Frontal cortex (tissue), 4 donors: Measurements from ENCODE around the gene ODC1. TPM values are rescaled to one million over a fixed set of nuclear protein-coding genes. Genes with fewer than 3 reads are reported as not detected.

ENCODE experiments used
- DNase-seq, 2 donors: peaks; one replicate each; pipeline ENCODE4 v3.0.0; 2012; ENCODE audit warnings: low spot score in 2 of 2
- FAIRE-seq: peaks from 2 replicates; lab custom pipeline; 2012; peaks lifted over from hg19 to GRCh38; lab: Jason Lieb, UNC
- total RNA-seq: library from RNA; depleted of rRNA; stranded (reverse); fragments of >200 nt; gene quantifications from one replicate; pipeline ENCODE4 v1.2.3, GENCODE V29; 2014
- donor health status: control.
- donor health status: control.
- donor health status: control.

Gene ODC1
- total RNA-seq, 1 donor from 2014 or later = 143 TPM

DNA sequence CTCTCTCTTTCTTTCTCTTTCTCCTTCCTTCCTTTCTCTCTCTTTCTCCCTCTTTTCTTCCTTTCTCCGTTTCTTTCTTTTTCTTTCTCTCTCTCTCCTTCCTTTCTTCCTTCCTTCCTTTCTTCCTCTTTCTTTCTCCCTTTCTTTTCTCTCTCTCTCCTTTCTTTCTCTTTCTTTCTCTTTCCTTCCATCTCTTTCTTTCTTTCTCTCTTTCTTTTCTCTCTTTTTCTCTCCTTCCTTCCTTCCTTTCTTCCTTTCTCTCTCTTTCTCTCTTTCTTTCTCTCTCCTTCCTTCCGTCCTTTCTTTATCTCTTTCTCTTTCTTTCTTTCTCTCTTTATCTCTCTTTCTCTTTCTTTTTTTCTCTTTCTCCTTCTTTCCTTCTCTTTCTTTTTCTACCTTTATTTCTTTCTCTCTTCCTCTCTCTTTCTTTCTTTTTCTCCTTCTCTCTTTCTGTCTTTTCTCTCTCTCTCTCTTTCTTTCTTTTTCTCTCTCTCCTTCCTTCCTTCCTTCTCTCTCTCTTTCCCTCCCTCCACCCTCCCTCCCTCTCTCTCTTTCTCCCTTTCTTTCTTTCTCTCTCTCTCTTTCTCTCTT, 32.3 kb upstream of the ODC1 start:
- DNase-seq = no peak
- no peak for FAIRE-seq

GRCh38 chr2:10478916-10479315, 30.8 kb upstream of the ODC1 start:
- DNase-seq (no peak), FAIRE-seq (no peak)

GRCh38 chr2:10478298-10478625, 30.1 kb upstream of the ODC1 start:
- FAIRE-seq (no peak), DNase-seq (no peak)

DNA sequence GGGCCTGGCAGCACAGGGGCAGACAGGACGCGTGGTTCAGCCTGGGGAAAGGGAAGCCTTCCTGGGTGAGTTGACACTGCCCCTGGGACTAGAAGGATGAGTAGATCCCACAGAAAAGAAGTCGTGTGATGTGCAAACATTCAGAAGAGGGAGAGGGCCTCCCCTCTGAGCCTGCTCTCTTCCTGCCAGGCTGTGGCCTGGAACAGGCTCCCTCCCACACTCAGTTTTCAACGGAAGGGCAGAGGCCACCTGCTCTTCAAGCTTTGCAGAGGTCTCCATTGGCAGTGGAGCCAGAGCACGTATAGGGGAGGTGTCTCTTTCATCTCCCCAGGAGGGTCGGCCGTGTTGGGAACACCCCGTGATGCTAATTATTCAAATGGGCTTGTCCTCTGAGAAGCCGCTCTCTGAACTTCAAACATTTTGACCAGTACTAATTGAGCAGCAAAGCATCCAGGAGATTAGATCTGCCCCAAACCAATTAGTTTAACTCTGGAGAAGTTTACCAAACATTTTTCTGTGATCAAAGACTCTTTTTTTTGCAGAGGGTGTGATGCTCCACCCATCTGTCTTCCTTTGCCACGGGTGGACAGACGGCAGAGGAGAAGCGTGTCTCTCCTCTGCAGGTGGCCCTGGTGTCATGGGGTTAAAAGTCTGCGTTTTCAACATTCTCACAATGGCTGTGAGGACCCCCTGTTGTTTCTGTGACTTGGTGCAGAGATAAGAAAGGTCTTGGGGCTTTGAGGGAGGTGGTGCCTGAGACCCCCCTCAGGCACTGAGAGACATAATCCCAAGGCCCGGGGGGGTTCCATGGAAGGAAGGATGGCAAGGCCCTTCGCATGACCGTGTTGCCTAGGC, 29.5 kb upstream of the ODC1 start:
- FAIRE-seq = no peak
- DNase-seq = no peak

DNA sequence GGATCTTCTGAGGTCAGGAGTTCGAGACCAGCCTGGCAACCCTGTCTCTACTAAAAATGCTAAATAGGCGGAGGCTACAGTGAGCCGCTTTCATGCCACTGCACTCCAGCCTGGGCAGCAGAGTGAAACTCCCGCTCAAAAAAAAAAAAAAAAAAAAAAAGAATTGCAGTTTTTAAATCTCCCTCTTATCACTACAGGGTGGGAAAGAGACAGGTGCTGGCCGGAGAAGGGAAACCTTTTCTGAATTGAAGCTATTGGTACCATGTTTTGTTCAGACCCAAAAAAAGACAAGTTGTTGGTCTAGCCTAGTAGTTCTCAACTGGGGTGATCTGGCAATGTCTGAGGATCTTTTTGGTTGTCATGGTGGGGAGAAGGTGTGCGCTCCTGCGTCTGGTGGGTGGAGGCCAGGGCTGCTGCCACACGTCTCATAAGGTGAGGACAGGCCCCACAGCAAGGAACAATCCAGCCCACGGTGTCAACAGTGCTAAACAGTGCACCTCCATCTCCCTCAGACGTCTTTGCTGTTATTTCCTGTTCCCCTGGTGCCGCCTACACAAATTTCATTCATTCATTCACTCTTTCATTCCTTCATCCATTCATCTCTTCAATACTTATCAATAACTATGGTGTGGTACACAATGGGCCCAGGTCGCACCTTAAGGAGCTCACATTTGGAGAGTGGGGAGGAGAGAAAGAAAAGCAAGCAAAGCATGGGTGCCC, 28.8 kb upstream of the ODC1 start:
- DNase-seq = no peak
- no peak for FAIRE-seq

- DNase-seq (no peak), FAIRE-seq (no peak)
These were observed 27.9 kb upstream of the ODC1 start for GRCh38 chr2:10475811-10476660.

DNA sequence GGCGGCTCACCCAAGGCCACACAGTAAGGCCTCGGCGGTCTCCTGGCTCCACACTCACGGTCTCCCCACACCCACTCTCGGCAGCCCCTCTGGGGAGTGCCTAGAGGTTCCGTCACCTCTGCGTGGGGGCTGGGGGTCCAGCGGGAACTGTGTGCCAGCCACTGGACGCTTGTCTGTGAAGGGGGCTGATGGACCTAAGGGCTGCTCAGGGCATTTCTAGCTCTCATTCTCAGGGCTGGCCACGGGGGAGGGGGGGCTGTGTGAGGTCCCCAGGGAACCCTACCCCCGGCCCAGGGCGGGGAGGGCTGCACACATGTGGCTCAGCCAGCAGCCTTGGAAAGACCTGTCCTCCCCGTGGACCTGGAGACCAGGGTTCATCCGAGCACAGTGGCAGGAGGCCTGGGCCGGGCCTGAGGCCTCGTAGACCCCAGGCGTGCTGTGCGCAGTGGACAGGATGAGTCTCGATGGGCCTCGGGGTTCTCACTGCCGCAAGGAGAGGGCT, 27.1 kb upstream of the ODC1 start:
- DNase-seq (no peak), FAIRE-seq (no peak)

DNA sequence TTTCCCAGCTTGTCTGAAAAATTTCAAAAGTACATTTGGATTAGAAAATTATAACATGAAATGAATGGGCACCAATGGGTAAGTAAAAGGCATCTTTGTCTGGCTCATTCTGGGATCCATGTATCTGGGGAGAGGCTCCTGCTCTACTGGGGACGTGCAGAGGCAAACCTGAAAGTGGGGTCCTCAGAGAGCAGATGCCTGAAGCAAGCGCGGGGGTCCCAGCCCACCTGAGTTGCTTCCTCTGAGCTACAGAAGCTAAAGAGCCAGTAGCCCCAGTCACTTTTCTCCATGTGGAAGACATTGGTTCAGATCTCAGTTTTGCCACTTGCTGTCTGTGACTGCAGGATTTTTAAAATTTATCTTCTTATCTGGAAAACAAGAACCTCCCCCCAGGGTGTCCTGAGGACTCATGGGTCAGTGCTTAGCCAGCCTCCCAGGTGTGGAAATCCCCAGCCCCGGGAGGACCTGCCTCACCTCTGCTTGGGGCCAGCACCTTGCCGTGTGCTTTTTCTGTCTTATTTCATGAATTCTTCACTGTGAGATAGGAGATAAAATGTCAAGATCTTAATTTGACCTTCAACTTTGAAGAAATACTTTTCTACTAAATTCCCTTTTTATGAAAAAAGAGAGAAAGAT, 25.1 kb upstream of the ODC1 start:
- FAIRE-seq (no peak), DNase-seq (no peak)

- no peak for DNase-seq
- FAIRE-seq = no peak
These were observed 23.8 kb upstream of the ODC1 start for GRCh38 chr2:10471955-10472354.

DNA sequence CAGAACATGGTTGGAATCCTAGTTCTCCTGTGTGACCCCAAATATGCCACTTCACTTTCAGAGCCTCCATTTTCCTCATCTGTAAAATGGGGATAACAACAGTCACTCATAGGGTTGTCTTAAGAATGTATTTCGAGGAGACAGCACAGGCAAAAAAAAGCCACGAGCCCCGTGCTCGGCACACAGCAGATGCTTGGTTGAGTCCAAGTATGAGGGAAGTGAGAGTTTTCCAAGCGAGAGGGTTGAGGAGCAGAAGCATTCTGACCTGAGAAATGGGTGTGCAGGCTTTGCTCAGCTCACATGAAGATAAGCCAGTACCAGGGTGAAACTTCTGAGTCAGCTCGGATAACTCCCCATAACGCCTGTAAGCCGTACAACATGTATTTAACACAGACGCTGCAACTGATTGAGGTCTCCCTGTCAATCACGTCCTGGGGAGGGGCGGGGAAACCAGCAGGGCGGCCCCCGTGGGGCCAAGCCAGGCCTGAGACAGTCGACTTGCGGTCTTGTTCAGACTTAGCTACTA, 23.0 kb upstream of the ODC1 start:
- DNase-seq (no peak), FAIRE-seq (no peak)

DNA sequence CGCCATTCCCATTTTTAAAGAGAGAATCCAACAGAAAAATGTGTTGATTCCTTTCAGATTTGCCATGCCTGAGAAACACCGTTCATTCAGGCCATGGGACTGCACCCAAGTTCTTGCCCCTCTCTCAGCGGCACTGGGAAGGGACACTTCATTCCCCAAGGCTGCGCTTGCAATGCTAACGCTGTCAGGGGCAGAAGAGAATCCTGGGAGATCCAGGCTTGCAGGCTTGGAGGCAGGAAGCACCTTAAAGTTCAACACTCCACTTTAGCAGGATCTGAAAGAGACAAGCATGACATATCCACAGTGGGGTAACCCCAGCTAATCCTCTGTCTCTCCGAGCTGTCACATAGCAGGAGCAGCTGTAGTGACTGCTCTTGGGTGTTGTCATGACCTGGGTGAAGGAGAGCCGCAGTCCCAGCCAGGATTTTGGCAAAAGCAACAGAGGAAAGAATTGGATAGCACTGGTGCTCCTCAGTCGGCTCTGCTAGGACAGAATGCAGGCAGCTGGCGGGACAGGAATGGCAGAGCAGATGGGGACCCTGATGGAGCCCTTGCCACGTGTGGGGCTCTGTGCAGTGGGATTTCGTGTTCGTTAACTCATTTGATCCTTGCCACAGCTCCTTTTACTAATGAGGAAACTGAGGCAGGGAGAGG, 22.0 kb upstream of the ODC1 start:
- FAIRE-seq = no peak
- no peak for DNase-seq

DNA sequence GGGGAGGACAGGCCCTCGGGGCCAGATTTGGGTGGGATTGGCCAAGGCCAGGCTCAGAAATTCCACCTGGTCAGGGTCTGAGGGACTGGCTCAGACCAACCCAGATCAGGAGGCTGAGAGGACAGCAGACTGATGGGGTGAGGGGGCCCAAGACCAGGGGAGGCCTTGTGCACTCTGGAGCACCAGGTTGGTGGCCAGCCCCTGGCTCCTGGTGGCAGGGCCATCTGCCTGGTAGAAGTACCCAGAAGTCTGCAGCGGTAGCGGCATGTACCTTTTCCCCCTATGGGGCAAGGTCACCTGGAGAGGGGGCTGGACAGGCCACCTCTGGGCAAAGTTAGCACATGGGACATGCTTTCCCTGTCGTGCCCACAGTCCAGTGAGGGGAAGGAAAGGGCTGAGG, 21.2 kb upstream of the ODC1 start:
- no peak for FAIRE-seq

DNA sequence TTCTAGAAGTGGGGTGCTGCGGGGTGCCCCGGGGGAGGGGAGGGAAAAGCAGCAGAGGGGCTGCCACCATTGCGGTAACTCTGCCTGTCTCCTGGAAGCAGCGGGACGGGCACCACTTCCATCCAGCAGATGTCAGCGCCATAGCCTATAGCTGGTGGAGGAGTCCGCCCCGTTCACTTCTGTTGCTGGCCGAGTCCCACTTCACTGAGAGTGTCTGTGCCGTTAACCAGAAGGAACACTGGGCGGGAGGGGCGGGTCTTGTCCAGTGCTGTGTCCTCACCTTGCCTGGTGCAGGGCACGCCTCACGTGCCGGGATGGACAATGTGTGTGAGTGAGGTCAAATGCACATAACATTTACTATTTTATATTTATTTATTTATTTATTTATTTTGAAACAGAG, 19.3 kb upstream of the ODC1 start:
- FAIRE-seq (no peak), DNase-seq (no peak)

More for the DNA sequence above, 21.2 kb upstream of the ODC1 start:
- DNase-seq = no peak

DNA sequence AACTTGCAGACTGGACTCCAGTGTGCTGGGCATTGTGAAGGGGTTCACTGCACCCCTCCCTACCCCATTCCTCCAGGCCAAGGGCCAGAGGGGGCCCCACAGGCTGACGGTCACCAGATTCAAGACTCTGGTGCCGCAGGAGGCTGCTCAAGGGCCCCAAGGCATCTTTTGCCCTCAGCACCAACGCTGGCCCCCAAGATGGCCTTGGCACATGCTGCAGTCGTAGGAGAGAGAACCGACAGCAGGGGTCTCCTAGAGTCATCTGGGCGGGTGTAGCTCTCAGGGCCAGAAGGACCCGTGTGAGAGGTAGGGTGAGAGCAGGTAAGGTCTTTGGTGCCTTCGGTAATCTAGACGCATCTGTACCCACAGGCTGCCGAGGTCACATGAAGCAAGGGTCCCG, 18.7 kb upstream of the ODC1 start:
- no peak for DNase-seq
- FAIRE-seq = no peak

- FAIRE-seq (no peak), DNase-seq (no peak)
These were observed 17.8 kb upstream of the ODC1 start for GRCh38 chr2:10465910-10466309.

- no peak for FAIRE-seq
- DNase-seq = no peak
These were observed 14.3 kb upstream of the ODC1 start for GRCh38 chr2:10462178-10463083.

GRCh38 chr2:10460366-10460796, 12.3 kb upstream of the ODC1 start:
- no peak for FAIRE-seq
- DNase-seq = no peak
